GM12891 (cell line): ENCODE measurements around the gene PARVG.

ENCODE experiments used
- POLR2A ChIP-seq: IDR thresholded peaks from 2 replicates; pipeline ENCODE4 v1.6.1; 2011; ENCODE audit warnings: low read depth, low read length, control low read depth
- POLR2AphosphoS5 ChIP-seq: IDR thresholded peaks from 2 replicates; pipeline ENCODE4 v1.6.1; 2011; ENCODE audit warnings: low read depth, low read length, control low read depth
- POU2F2 ChIP-seq: IDR thresholded peaks from 2 replicates; pipeline ENCODE4 v1.6.1; 2011; ENCODE audit warnings: low read depth, mild to moderate bottlenecking, control low read depth, low read length, moderate library complexity
- SPI1 ChIP-seq: IDR thresholded peaks from 2 replicates; pipeline ENCODE4 v1.6.1; 2011; ENCODE audit warnings: low read depth, low read length, control low read depth
- TAF1 ChIP-seq: IDR thresholded peaks from 2 replicates; pipeline ENCODE4 v1.6.1; 2011; ENCODE audit warnings: low read depth, low read length, control low read depth

DNA sequence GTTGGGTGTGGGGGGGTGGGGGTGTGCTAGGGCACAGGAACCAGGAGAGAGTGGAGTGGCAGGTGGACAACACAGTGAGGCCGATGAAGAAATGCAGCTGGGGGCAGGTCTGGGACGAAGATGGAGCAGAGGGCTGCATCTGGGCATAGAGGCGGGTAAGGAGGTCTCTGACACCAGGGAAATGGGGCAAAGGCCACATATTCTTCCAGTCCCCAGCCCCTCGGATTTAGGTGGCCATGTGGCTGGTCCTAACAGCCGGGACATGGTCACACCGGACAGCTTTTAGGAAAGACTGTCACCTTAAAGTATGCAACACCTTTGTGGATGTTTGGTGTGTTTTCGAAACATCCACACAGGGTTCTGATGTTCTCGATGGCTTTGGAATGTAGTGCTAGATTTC is 5.0 kb upstream of the PARVG start:
- no peak for TF ChIP-seq POLR2A
- TF ChIP-seq TAF1: no peak
- TF ChIP-seq POLR2AphosphoS5: no peak
- no peak for TF ChIP-seq SPI1
- TF ChIP-seq POU2F2: no peak
